D721Med (cell line): ENCODE results near the gene DEPDC5.

Source experiments
- DNase-seq: peaks from one replicate; pipeline ENCODE4 v3.0.0; 2011; ENCODE audit warnings: low spot score; ENCODE audit not compliant: insufficient read length
- FAIRE-seq: peaks from 2 replicates; lab custom pipeline; 2011; peaks lifted over from hg19 to GRCh38; lab: Jason Lieb, UNC
- CTCF ChIP-seq: IDR thresholded peaks from 2 replicates; pipeline ENCODE4 v1.5.1; 2012; ENCODE audit warnings: mild to moderate bottlenecking, control low read depth; ENCODE audit not compliant: insufficient read depth; ENCODE audit errors: missing control alignments

Gene DEPDC5

GRCh38 chr22:31870890-31871289 is 117.1 kb downstream of the DEPDC5 start:
- no peak for DNase-seq
- FAIRE-seq, result no peak
- no peak for TF ChIP-seq CTCF

GRCh38 chr22:31871480-31871879 is 117.7 kb downstream of the DEPDC5 start:
- no peak for TF ChIP-seq CTCF
- DNase-seq (no peak), FAIRE-seq (no peak)

- DNase-seq (no peak), FAIRE-seq (no peak)
- no peak for TF ChIP-seq CTCF
Observed at GRCh38 chr22:31872209-31872608, 118.4 kb downstream of the DEPDC5 start.

GRCh38 chr22:31874821-31875220 is 121.0 kb downstream of the DEPDC5 start:
- no peak for FAIRE-seq
- TF ChIP-seq CTCF, result no peak

GRCh38 chr22:31876156-31876920 is 122.5 kb downstream of the DEPDC5 start:
- DNase-seq, result no peak
- no peak for FAIRE-seq

More at GRCh38 chr22:31874821-31875220, 121.0 kb downstream of the DEPDC5 start:
- DNase-seq, result no peak

GRCh38 chr22:31879585-31879984 is 125.8 kb downstream of the DEPDC5 start:
- no peak for FAIRE-seq
- TF ChIP-seq CTCF, result no peak
- DNase-seq, result no peak

More at GRCh38 chr22:31876156-31876920, 122.5 kb downstream of the DEPDC5 start:
- no peak for TF ChIP-seq CTCF

- no peak for FAIRE-seq
- TF ChIP-seq CTCF, result no peak
- no peak for DNase-seq
Observed at GRCh38 chr22:31881200-31881599, 127.4 kb downstream of the DEPDC5 start.
